ENCODE measurements around the gene ZNF592.

The ZNF592 gene

GRCh38 chr15:84778194-84778593 is 29.8 kb downstream of the ZNF592 start:
- no peak for DNase-seq (ENCODE audit: low spot score)

GRCh38 chr15:84780492-84780891 is 32.1 kb downstream of the ZNF592 start:
- no peak for DNase-seq (ENCODE audit: low spot score)

GRCh38 chr15:84781495-84781894 is 33.1 kb downstream of the ZNF592 start:
- no peak for DNase-seq (ENCODE audit: low spot score)

GRCh38 chr15:84782346-84782745 is 34.0 kb downstream of the ZNF592 start:
- no peak for DNase-seq (ENCODE audit: low spot score)

GRCh38 chr15:84783493-84784251 is 35.3 kb downstream of the ZNF592 start:
- no peak for DNase-seq (ENCODE audit: low spot score)

- DNase-seq (ENCODE audit: low spot score), result no peak
Measured at GRCh38 chr15:84784262-84784661, 35.9 kb downstream of the ZNF592 start.

- no peak for DNase-seq (ENCODE audit: low spot score)
Measured at GRCh38 chr15:84785053-84785452, 36.7 kb downstream of the ZNF592 start.

- DNase-seq (ENCODE audit: low spot score), result no peak
Measured at GRCh38 chr15:84788500-84788899, 40.1 kb downstream of the ZNF592 start.

GRCh38 chr15:84789762-84790161 is 41.4 kb downstream of the ZNF592 start:
- DNase-seq (ENCODE audit: low spot score), result no peak

GRCh38 chr15:84790676-84791075 is 42.3 kb downstream of the ZNF592 start:
- DNase-seq (ENCODE audit: low spot score), result no peak

- DNase-seq (ENCODE audit: low spot score), result no peak
Measured at GRCh38 chr15:84791763-84792162, 43.4 kb downstream of the ZNF592 start.

GRCh38 chr15:84793431-84794161 is 45.2 kb downstream of the ZNF592 start:
- no peak for DNase-seq (ENCODE audit: low spot score)

- no peak for DNase-seq (ENCODE audit: low spot score)
Measured at GRCh38 chr15:84794162-84794547, 45.8 kb downstream of the ZNF592 start.

- no peak for DNase-seq (ENCODE audit: low spot score)
Measured at GRCh38 chr15:84795186-84795585, 46.8 kb downstream of the ZNF592 start.

GRCh38 chr15:84797212-84797611 is 48.8 kb downstream of the ZNF592 start:
- no peak for DNase-seq (ENCODE audit: low spot score)

GRCh38 chr15:84797801-84798200 is 49.4 kb downstream of the ZNF592 start:
- DNase-seq (ENCODE audit: low spot score), result no peak

- DNase-seq (ENCODE audit: low spot score), result no peak
Measured at GRCh38 chr15:84798436-84798946, 50.1 kb downstream of the ZNF592 start.

GRCh38 chr15:84799511-84800187 is 51.3 kb downstream of the ZNF592 start:
- DNase-seq (ENCODE audit: low spot score), result no peak

- no peak for DNase-seq (ENCODE audit: low spot score)
Measured at GRCh38 chr15:84800365-84800806, 52.0 kb downstream of the ZNF592 start.

GRCh38 chr15:84804005-84804900 is 55.9 kb downstream of the ZNF592 start:
- no peak for DNase-seq (ENCODE audit: low spot score)

- no peak for DNase-seq (ENCODE audit: low spot score)
Measured at GRCh38 chr15:84805221-84805620, 56.8 kb downstream of the ZNF592 start.

GRCh38 chr15:84807228-84807627 is 58.8 kb downstream of the ZNF592 start:
- DNase-seq (ENCODE audit: low spot score), result no peak
